K562 (cell line): ENCODE measurements around the gene NEDD8. TPM values are rescaled to one million over a fixed set of nuclear protein-coding genes. Genes with fewer than 3 reads are reported as not detected.

ENCODE experiments used
- ATAC-seq: fragments of 200-7000 bp; cut with Tn5 transposase; 3 replicates; pipeline ENCODE4 v1.9.1; 2020; ENCODE audit warnings: moderate library complexity
- BruUV-seq: library from RNA; stranded (reverse); fragments of 400-500 nt; replicated peaks from 2 replicates; lab custom pipeline; 2021; lab: Mats Ljungman, UMichigan
- CTCF ChIA-PET: fragments of 300-600 bp; formaldehyde crosslinking; extraction: SDS; loops from one replicate; lab custom pipeline; 2021; ENCODE audit warnings: low intra/inter-chr PET ratio; lab: Yijun Ruan, JAX
- POLR2A ChIA-PET: fragments of 300-600, 350-650 bp; sonication (Branson Sonifier 250); formaldehyde crosslinking; extraction: SDS; loops from one replicate; lab custom pipeline; 2021; ENCODE audit warnings: antibody characterized with exemption, inconsistent platforms; lab: Yijun Ruan, JAX
- DNase-seq, 4 experiments: peaks; one replicate each; pipeline versions ENCODE4 v3.0.0 to v3.0.0-alpha.2; 2011 to 2018; ENCODE audit warnings: low spot score in 3 of 4, mixed read lengths in 3 of 4; ENCODE audit errors: extremely low read depth in 1 of 4
- FAIRE-seq: peaks from 2 replicates; lab custom pipeline; 2011; peaks lifted over from hg19 to GRCh38; lab: Jason Lieb, UNC
- H2AFZ ChIP-seq: 2 replicates; pipeline ENCODE4 v1.6.0; 2011; ENCODE audit warnings: low read depth, low read length, control low read depth, inconsistent platforms
- H3K27ac ChIP-seq: fragments of 200-600 bp; 3 replicates; pipeline ENCODE4 v1.8.0; 2011; ENCODE audit warnings: low read depth, mild to moderate bottlenecking, control low read depth, inconsistent platforms, low read length, moderate library complexity, mixed read lengths; ENCODE audit errors: extremely low read depth
- H3K27me3 ChIP-seq, 2 experiments: fragments of 300-600 bp in 1 of 2; 2 replicates in 1 of 2; 3 replicates in 1 of 2; pipeline versions ENCODE4 v1.6.0 to v1.8.0; 2011; ENCODE audit warnings: inconsistent platforms in 2 of 2, low read length in 2 of 2, mild to moderate bottlenecking in 1 of 2, mixed read lengths in 1 of 2, moderate library complexity in 1 of 2; ENCODE audit not compliant: control insufficient read depth in 2 of 2, insufficient read depth in 2 of 2
- H3K36me3 ChIP-seq: fragments of 300-600 bp; 3 replicates; pipeline ENCODE4 v1.8.0; 2011; ENCODE audit warnings: mild to moderate bottlenecking, low read length, inconsistent platforms; ENCODE audit not compliant: control insufficient read depth, insufficient read depth
- H3K4me1 ChIP-seq, 2 experiments: fragments of 200-600 bp in 1 of 2; replicated peaks in 1 of 2; 2 replicates in 1 of 2; 3 replicates in 1 of 2; pipeline versions ENCODE4 v1.5.1 to v1.8.0; 2011; ENCODE audit warnings: inconsistent platforms in 2 of 2, low read length in 2 of 2, mild to moderate bottlenecking in 1 of 2, mixed read lengths in 1 of 2, moderate library complexity in 1 of 2; ENCODE audit not compliant: control insufficient read depth in 2 of 2, insufficient read depth in 2 of 2
- H3K4me2 ChIP-seq: 2 replicates; pipeline ENCODE4 v1.6.1; 2011; ENCODE audit warnings: low read length, control low read depth, inconsistent platforms, mixed read lengths; ENCODE audit not compliant: insufficient read depth
- H3K4me3 ChIP-seq: fragments of 200-600 bp; sonication (generic), shearing (Covaris generic); 2 replicates; pipeline ENCODE4 v1.5.1; 2016; ENCODE audit warnings: control low read depth, inconsistent platforms
- H3K79me2 ChIP-seq: fragments of 200-600 bp; 3 replicates; pipeline ENCODE4 v1.8.0; 2011; ENCODE audit warnings: low read length, inconsistent platforms; ENCODE audit not compliant: control insufficient read depth, insufficient read depth
- H3K9ac ChIP-seq, 2 experiments: 2 replicates each; pipeline versions ENCODE4 v1.6.0 to v1.6.1; 2011; ENCODE audit warnings: low read depth in 2 of 2, low read length in 2 of 2, control low read depth in 1 of 2, inconsistent platforms in 1 of 2, mild to moderate bottlenecking in 1 of 2, mixed read lengths in 1 of 2; ENCODE audit not compliant: insufficient read depth in 1 of 2
- H3K9me1 ChIP-seq: one replicate; pipeline ENCODE4 v1.6.0; 2011; ENCODE audit warnings: inconsistent platforms, mild to moderate bottlenecking, low read length, moderate library complexity; ENCODE audit not compliant: control insufficient read depth, insufficient read depth
- H3K9me3 ChIP-seq: replicated peaks from 2 replicates; pipeline ENCODE4 v1.5.1; 2011; ENCODE audit warnings: low read depth, low read length, inconsistent platforms; ENCODE audit not compliant: control insufficient read depth, insufficient read depth
- H4K20me1 ChIP-seq: replicated peaks from 2 replicates; pipeline ENCODE4 v1.6.1; 2011; ENCODE audit warnings: low read length, inconsistent platforms, mixed read lengths; ENCODE audit not compliant: control insufficient read depth, insufficient read depth
- CBX5 ChIP-seq: IDR thresholded peaks from 2 replicates; pipeline ENCODE4 v1.6.1; 2014; ENCODE audit warnings: low read depth, borderline replicate concordance
- FOXJ3 ChIP-seq: sonication (generic); formaldehyde crosslinking; IDR thresholded peaks from 2 replicates; pipeline ENCODE4 v1.4.0; 2020; ENCODE audit warnings: mild to moderate bottlenecking, missing genetic modification reagents
- HNRNPUL1 ChIP-seq: fragments of 200-400 bp; formaldehyde crosslinking; IDR thresholded peaks from 2 replicates; pipeline ENCODE4 v1.6.1; 2017; ENCODE audit warnings: low read length
- LCOR ChIP-seq: sonication (generic); formaldehyde crosslinking; IDR thresholded peaks from 2 replicates; pipeline ENCODE4 v1.8.0; 2022; ENCODE audit warnings: mild to moderate bottlenecking, missing genetic modification reagents
- PHF20 ChIP-seq: fragments of 450-650 bp; IDR thresholded peaks from 2 replicates; pipeline ENCODE4 v1.6.1; 2018; ENCODE audit not compliant: partially characterized antibody
- PHTF2 ChIP-seq: fragments of 250-450 bp; sonication (Bioruptor Pico); IDR thresholded peaks from 2 replicates; pipeline ENCODE4 v1.5.0; 2021; ENCODE audit warnings: mild to moderate bottlenecking
- SMAD1 ChIP-seq: fragments of 150-350 bp; IDR thresholded peaks from 2 replicates; pipeline ENCODE4 v1.6.1; 2014; ENCODE audit warnings: low read length, low read depth; ENCODE audit not compliant: partially characterized antibody
- SMARCA4 ChIP-seq: fragments of 450-650 bp; IDR thresholded peaks from 2 replicates; pipeline ENCODE4 v1.6.1; 2016
- TEAD1 ChIP-seq, 2 experiments: fragments of 450-650 bp in 1 of 2; sonication (generic) in 1 of 2; formaldehyde crosslinking; IDR thresholded peaks; 2 replicates each; pipeline versions ENCODE4 v1.4.0 to v1.8.0; 2020 to 2022; ENCODE audit warnings: mild to moderate bottlenecking in 2 of 2, missing genetic modification reagents in 1 of 2
- ZNF239 ChIP-seq: fragments of 250-450 bp; sonication (Bioruptor Pico); IDR thresholded peaks from 2 replicates; pipeline ENCODE4 v1.4.0; 2020; ENCODE audit warnings: mild to moderate bottlenecking
- ZNF347 ChIP-seq: fragments of 450-650 bp; formaldehyde crosslinking; IDR thresholded peaks from 2 replicates; pipeline ENCODE4 v1.4.0; 2020; ENCODE audit warnings: low read depth, mild to moderate bottlenecking, moderate library complexity
- ZNF354B ChIP-seq: fragments of 250-450 bp; sonication (Bioruptor Pico); IDR thresholded peaks from 2 replicates; pipeline ENCODE4 v1.4.0; 2020
- WGBS: fragments of 100-300 bp; shearing (Covaris generic); methylation state at CpG from one replicate; pipeline ENCODE4 v1.1.6; 2016; ENCODE audit warnings: low coverage, mixed read lengths; ENCODE audit not compliant: insufficient coverage; ENCODE audit errors: missing lambda C conversion rate; 5-methylcytosine and 5-hydroxymethylcytosine counted together
- in situ Hi-C: fragments of 300-500 bp; cut with MboI; formaldehyde crosslinking; loops from 4 replicates; pipeline ENCODE4 v1.15.0; 2018; ENCODE audit warnings: inconsistent platforms, mixed read lengths
- intact Hi-C: fragments of 100-400 bp; cut with micrococcal nuclease; formaldehyde crosslinking; loops from 2 replicates; pipeline ENCODE4 v1.14.2; 2022
- polyA plus RNA-seq, 8 experiments: library from polyadenylated mRNA; depleted of rRNA in 4 of 8; stranded (reverse) in 5 of 8; unstranded in 3 of 8; fragments of >200 nt; fragmentation: Nextera tagmentation in 2 of 8; fragmentation: Illumina TruSeq in 1 of 8; extraction: Ambion mirVana in 2 of 8; extraction: Trizol in 1 of 8; gene quantifications; 2 replicates each; pipeline versions ENCODE4 v1.2.1 to v1.2.3, GENCODE V29; 2011 to 2014; ENCODE audit warnings: inconsistent platforms in 1 of 8, missing spikeins in 1 of 8
- total RNA-seq, 7 experiments: library from RNA; depleted of rRNA in 6 of 7; stranded (reverse); fragments of >200 nt in 6 of 7; fragmentation: Illumina TruSeq in 2 of 7; extraction: Trizol in 2 of 7; gene quantifications; 2 replicates each; pipeline versions ENCODE4 v1.2.1 to v1.2.3, GENCODE V29; 2011 to 2021; ENCODE audit warnings: low replicate concordance in 1 of 7
- TF ChIP-seq, protein P1 (sequence below): fragments of 250-450 bp; sonication (Bioruptor Pico); IDR thresholded peaks from 2 replicates; pipeline ENCODE4 v1.9.0; 2021; ENCODE audit warnings: mild to moderate bottlenecking
- TF ChIP-seq, protein P2 (sequence below): fragments of 450-650 bp; formaldehyde crosslinking; IDR thresholded peaks from 2 replicates; pipeline ENCODE4 v1.4.0; 2020; ENCODE audit warnings: mild to moderate bottlenecking, mixed read lengths
- TF ChIP-seq, protein P3 (sequence below): fragments of 250-450 bp; sonication (Bioruptor Pico); IDR thresholded peaks from 2 replicates; pipeline ENCODE4 v1.8.0; 2022; ENCODE audit warnings: inconsistent platforms
- TF ChIP-seq, protein P4 (sequence below): fragments of 150-350 bp; conservative IDR thresholded peaks from 2 replicates; pipeline ENCODE4 v1.6.1; 2014; ENCODE audit warnings: low read length
- TF ChIP-seq, protein P5 (sequence below): sonication (generic); formaldehyde crosslinking; IDR thresholded peaks from 2 replicates; pipeline ENCODE4 v1.8.1; 2023; ENCODE audit warnings: mild to moderate bottlenecking, missing genetic modification reagents

The NEDD8 gene
- total and polyA plus RNA-seq, 9 of the 15 experiments (the other 6 are each of a cell fraction or from before 2014, with no cell fraction given), result 142 to 691 (median 260) TPM

DNA sequence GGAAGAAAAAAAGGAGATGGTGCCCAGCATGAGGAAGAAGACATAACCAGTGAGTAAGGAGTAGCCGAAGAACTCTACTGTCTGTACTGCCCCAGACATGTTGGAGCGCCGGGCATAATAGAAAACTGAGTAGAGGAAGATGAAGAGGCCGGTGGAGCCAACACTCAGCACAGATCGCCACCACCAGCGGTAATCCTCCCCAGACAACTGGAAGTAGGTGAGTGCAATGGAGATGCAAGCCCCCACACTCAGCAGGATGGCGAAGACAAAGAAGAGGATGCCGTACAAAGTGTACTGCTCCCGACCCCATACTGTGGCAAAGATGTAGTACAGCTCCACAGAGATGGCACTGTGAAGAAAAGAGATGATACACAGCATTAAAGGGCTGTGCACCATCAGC lies 42.7 kb downstream of the NEDD8 start:
- H3K9ac ChIP-seq, result no peak overlapping the region; a peak in 1 of 4 replicates
- in situ Hi-C loops, result no loop called here
- H2AFZ ChIP-seq, result no peak overlapping the region
- POLR2A ChIA-PET, result interaction anchor here (0.6 to 1.3 kb wide), 9 partner anchors 10 to 111 kb away, joined by 3 to 9 read pairs (median 3); partner anchors contain the start of genes DHRS1, IRF9, NOP9 and TINF2
- peaks cover 3% of the 10 kb centered on the region for H3K9me1 ChIP-seq
- H3K4me1 ChIP-seq, result peaks cover 1 to 21% of the 10 kb centered on the region in 2 experiments; a peak in 3 of 5 replicates
- peaks cover 66% of the 10 kb centered on the region; the same call in 2 of the 3 replicates for H3K36me3 ChIP-seq
- H3K79me2 ChIP-seq, result peaks cover 30% of the 10 kb centered on the region
- ATAC-seq, result no peak
- no peak for FAIRE-seq
- H3K4me3 ChIP-seq, result no peak overlapping the region
- peaks cover 9% of the 10 kb centered on the region; the same call in 1 of the 2 replicates for H4K20me1 ChIP-seq
- peak overlapping the region; percentile 87 for H3K4me2 ChIP-seq
- intact Hi-C loops, result no loop called here
- no TSS peak for BruUV-seq
- DNase-seq, result no peak
- H3K27ac ChIP-seq, result no peak overlapping the region; the same call in 2 of the 3 replicates
- H3K9me3 ChIP-seq, result no peaks in the 10 kb centered on the region
- CTCF ChIA-PET, result no interaction called here
- WGBS, result 81% methylated on average over 7 of the region's 9 CpGs
- no peaks in the 10 kb centered on the region for H3K27me3 ChIP-seq
- no peak for TF ChIP-seq PHF20
- no peak for TF ChIP-seq SMAD1
- no peak for TF ChIP-seq TEAD1 (CRISPR knock-in tag; IDR thresholded peaks at IDR 0.05)
- TF ChIP-seq, protein P1, sequence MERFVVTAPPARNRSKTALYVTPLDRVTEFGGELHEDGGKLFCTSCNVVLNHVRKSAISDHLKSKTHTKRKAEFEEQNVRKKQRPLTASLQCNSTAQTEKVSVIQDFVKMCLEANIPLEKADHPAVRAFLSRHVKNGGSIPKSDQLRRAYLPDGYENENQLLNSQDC (CRISPR knock-in tag), result no peak
- no peak for TF ChIP-seq ZNF347
- TF ChIP-seq, protein P2, sequence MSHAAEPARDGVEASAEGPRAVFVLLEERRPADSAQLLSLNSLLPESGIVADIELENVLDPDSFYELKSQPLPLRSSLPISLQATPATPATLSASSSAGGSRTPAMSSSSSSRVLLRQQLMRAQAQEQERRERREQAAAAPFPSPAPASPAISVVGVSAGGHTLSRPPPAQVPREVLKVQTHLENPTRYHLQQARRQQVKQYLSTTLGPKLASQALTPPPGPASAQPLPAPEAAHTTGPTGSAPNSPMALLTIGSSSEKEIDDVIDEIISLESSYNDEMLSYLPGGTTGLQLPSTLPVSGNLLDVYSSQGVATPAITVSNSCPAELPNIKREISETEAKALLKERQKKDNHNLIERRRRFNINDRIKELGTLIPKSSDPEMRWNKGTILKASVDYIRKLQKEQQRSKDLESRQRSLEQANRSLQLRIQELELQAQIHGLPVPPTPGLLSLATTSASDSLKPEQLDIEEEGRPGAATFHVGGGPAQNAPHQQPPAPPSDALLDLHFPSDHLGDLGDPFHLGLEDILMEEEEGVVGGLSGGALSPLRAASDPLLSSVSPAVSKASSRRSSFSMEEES (CRISPR knock-in tag), result no peak
- TF ChIP-seq, protein P3, sequence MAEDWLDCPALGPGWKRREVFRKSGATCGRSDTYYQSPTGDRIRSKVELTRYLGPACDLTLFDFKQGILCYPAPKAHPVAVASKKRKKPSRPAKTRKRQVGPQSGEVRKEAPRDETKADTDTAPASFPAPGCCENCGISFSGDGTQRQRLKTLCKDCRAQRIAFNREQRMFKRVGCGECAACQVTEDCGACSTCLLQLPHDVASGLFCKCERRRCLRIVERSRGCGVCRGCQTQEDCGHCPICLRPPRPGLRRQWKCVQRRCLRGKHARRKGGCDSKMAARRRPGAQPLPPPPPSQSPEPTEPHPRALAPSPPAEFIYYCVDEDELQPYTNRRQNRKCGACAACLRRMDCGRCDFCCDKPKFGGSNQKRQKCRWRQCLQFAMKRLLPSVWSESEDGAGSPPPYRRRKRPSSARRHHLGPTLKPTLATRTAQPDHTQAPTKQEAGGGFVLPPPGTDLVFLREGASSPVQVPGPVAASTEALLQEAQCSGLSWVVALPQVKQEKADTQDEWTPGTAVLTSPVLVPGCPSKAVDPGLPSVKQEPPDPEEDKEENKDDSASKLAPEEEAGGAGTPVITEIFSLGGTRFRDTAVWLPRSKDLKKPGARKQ (CRISPR knock-in tag), result no peak
- no peak for TF ChIP-seq CBX5
- TF ChIP-seq SMARCA4, result no peak
- TF ChIP-seq ZNF239 (CRISPR knock-in tag), result no peak
- no peak for TF ChIP-seq PHTF2 (CRISPR knock-in tag)
- TF ChIP-seq, protein P4, sequence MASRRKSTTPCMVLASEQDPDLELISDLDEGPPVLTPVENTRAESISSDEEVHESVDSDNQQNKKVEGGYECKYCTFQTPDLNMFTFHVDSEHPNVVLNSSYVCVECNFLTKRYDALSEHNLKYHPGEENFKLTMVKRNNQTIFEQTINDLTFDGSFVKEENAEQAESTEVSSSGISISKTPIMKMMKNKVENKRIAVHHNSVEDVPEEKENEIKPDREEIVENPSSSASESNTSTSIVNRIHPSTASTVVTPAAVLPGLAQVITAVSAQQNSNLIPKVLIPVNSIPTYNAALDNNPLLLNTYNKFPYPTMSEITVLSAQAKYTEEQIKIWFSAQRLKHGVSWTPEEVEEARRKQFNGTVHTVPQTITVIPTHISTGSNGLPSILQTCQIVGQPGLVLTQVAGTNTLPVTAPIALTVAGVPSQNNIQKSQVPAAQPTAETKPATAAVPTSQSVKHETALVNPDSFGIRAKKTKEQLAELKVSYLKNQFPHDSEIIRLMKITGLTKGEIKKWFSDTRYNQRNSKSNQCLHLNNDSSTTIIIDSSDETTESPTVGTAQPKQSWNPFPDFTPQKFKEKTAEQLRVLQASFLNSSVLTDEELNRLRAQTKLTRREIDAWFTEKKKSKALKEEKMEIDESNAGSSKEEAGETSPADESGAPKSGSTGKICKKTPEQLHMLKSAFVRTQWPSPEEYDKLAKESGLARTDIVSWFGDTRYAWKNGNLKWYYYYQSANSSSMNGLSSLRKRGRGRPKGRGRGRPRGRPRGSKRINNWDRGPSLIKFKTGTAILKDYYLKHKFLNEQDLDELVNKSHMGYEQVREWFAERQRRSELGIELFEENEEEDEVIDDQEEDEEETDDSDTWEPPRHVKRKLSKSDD, result no peak
- TF ChIP-seq, protein P5, sequence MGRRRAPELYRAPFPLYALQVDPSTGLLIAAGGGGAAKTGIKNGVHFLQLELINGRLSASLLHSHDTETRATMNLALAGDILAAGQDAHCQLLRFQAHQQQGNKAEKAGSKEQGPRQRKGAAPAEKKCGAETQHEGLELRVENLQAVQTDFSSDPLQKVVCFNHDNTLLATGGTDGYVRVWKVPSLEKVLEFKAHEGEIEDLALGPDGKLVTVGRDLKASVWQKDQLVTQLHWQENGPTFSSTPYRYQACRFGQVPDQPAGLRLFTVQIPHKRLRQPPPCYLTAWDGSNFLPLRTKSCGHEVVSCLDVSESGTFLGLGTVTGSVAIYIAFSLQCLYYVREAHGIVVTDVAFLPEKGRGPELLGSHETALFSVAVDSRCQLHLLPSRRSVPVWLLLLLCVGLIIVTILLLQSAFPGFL (CRISPR knock-in tag), result no peak
- no peak for TF ChIP-seq FOXJ3 (CRISPR knock-in tag)
- TF ChIP-seq ZNF354B, result no peak
- no peak for TF ChIP-seq HNRNPUL1
- no peak for TF ChIP-seq LCOR (CRISPR knock-in tag)
